Erythroblast (primary cell): ENCODE measurements around the gene ZNF263.

Source experiments
- GATA1 ChIP-seq: IDR thresholded peaks from 2 replicates; pipeline ENCODE4 v1.6.1; 2011; ENCODE audit warnings: low read depth, mild to moderate bottlenecking, control low read depth, low read length, moderate library complexity
- POLR2A ChIP-seq: IDR thresholded peaks from 2 replicates; pipeline ENCODE4 v1.6.1; 2011; ENCODE audit warnings: mild to moderate bottlenecking, low read length

DNA sequence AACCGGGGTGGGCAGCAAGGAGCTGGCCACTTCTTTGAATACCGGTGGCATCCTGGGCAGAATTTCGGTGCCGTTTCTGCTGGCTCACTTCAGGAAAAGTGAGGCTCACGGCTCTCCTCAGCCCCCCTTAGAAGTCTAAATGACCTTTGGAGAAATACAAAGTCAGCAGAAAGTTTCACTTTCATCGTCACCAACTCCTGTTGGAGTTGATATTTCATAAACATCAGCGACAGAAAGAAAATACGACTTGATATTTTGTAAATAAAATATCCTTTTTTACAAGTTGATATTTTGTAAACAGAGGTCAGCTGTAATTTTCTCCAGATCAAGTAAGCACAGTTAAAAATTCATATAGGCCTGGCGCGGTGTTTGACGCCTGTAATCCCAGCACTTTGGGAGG, 22.8 kb downstream of the ZNF263 start:
- no peak for TF ChIP-seq POLR2A
- no peak for TF ChIP-seq GATA1
